Endodermal cell (in vitro differentiated cells): ENCODE data around the gene CDR2L. TPM values are rescaled to one million over a fixed set of nuclear protein-coding genes. Genes with fewer than 3 reads are reported as not detected.

Experiments used
- DNase-seq: peaks from one replicate; pipeline ENCODE4 v3.0.0-alpha.2; 2017
- H3K27ac ChIP-seq: 2 replicates; pipeline ENCODE4 v1.5.1; 2013; ENCODE audit warnings: mild to moderate bottlenecking, low read depth, low read length, moderate library complexity
- H3K27me3 ChIP-seq: 2 replicates; pipeline ENCODE4 v1.6.1; 2013; ENCODE audit warnings: mild to moderate bottlenecking, low read length, moderate library complexity; ENCODE audit not compliant: insufficient read depth, control insufficient read depth, poor library complexity, severe bottlenecking
- H3K36me3 ChIP-seq: 2 replicates; pipeline ENCODE4 v1.7.0; 2013; ENCODE audit warnings: mild to moderate bottlenecking, low read length, moderate library complexity; ENCODE audit not compliant: control insufficient read depth, insufficient read depth
- H3K4me1 ChIP-seq: one replicate; pipeline ENCODE4 v1.7.0; 2013; ENCODE audit warnings: low read length; ENCODE audit not compliant: control insufficient read depth, insufficient read depth
- H3K4me3 ChIP-seq: 2 replicates; pipeline ENCODE4 v1.5.1; 2013; ENCODE audit warnings: mild to moderate bottlenecking, low read length, moderate library complexity
- H3K9ac ChIP-seq: 2 replicates; pipeline ENCODE4 v1.6.1; 2013; ENCODE audit warnings: mild to moderate bottlenecking, low read length, moderate library complexity; ENCODE audit not compliant: poor library complexity, severe bottlenecking; ENCODE audit errors: extremely low read depth
- H3K9me3 ChIP-seq: 2 replicates; pipeline ENCODE4 v1.6.1; 2013; ENCODE audit warnings: mild to moderate bottlenecking, low read length, moderate library complexity; ENCODE audit not compliant: control insufficient read depth
- H3K27ac Mint-ChIP-seq: 2 replicates; pipeline ENCODE4 v1.8.0; 2020; ENCODE audit warnings: mixed read lengths
- H3K27me3 Mint-ChIP-seq: 2 replicates; pipeline ENCODE4 v1.8.0; 2021; ENCODE audit warnings: mild to moderate bottlenecking, mixed read lengths; ENCODE audit not compliant: insufficient read depth
- H3K36me3 Mint-ChIP-seq: 2 replicates; pipeline ENCODE4 v1.8.0; 2020; ENCODE audit warnings: low read depth, mixed read lengths
- H3K4me1 Mint-ChIP-seq: 2 replicates; pipeline ENCODE4 v1.8.0; 2020; ENCODE audit warnings: mixed read lengths
- H3K4me3 Mint-ChIP-seq: 2 replicates; pipeline ENCODE4 v1.8.0; 2020; ENCODE audit warnings: mild to moderate bottlenecking, moderate library complexity, mixed read lengths
- H3K9me3 Mint-ChIP-seq: 2 replicates; pipeline ENCODE4 v1.8.0; 2020; ENCODE audit warnings: mild to moderate bottlenecking, mixed read lengths
- CTCF ChIP-seq: fragments of 200-600 bp; sonication (generic); conservative IDR thresholded peaks from 2 replicates; pipeline ENCODE4 v1.5.0; 2021; ENCODE audit warnings: antibody characterized with exemption, mild to moderate bottlenecking
- WGBS, 2 experiments: methylation state at CpG; one replicate each; pipeline versions ENCODE4 v1.1.5 to v1.1.7; 2013; ENCODE audit warnings: missing lambda C conversion rate in 2 of 2, mixed read lengths in 1 of 2; ENCODE audit not compliant: insufficient coverage in 1 of 2, insufficient read length in 1 of 2; 5-methylcytosine and 5-hydroxymethylcytosine counted together
- total RNA-seq, 2 donors: library from RNA; stranded (reverse); fragmentation: NEBNext Ultra II Directional in 1 of 2; extraction: Animal tissue kit (Norgen Biotek cat#: 25700) in 1 of 2; gene quantifications; 2 replicates in 1 of 2; 3 replicates in 1 of 2; pipeline ENCODE4 v1.2.1, GENCODE V29; 2021

CDR2L gene
- total RNA-seq, 2 donors from 2014 or later = 20.4 to 23.6 TPM

GRCh38 chr17:74952431-74953133 lies 34.9 kb upstream of the CDR2L start:
- H3K9me3 ChIP-seq = no peaks in the 10 kb centered on the region
- Mint-ChIP-seq H3K9me3 (no peaks in the 10 kb centered on the region), H3K27me3 (peaks cover 30% of the 10 kb centered on the region), H3K4me3 (no peak overlapping the region), H3K36me3 (no peaks in the 10 kb centered on the region), H3K27ac (no peak overlapping the region), H3K4me1 (no peaks in the 10 kb centered on the region)
- H3K4me1 ChIP-seq = no peaks in the 10 kb centered on the region
- H3K27me3 ChIP-seq = peaks cover 3% of the 10 kb centered on the region
- no peak for TF ChIP-seq CTCF
- H3K36me3 ChIP-seq = no peaks in the 10 kb centered on the region
- H3K4me3 ChIP-seq = no peak overlapping the region
- no peak for DNase-seq
- no peak overlapping the region for H3K27ac ChIP-seq
- 91 to 92% methylated on average over 20 to 24 of the region's 24 CpGs for WGBS, 2 experiments
- no peak overlapping the region for H3K9ac ChIP-seq

- no peaks in the 10 kb centered on the region for H3K4me1 ChIP-seq
- WGBS, 2 experiments = 90 to 97% methylated on average over 6 to 11 of the region's 11 CpGs
- peaks cover 2% of the 10 kb centered on the region for H3K27me3 ChIP-seq
- Mint-ChIP-seq H3K4me1 (no peaks in the 10 kb centered on the region), H3K27ac (no peak overlapping the region), H3K27me3 (peaks cover 29% of the 10 kb centered on the region), H3K9me3 (no peaks in the 10 kb centered on the region), H3K4me3 (no peak overlapping the region), H3K36me3 (no peaks in the 10 kb centered on the region)
- H3K27ac ChIP-seq = no peak overlapping the region
- DNase-seq = no peak
- H3K9ac ChIP-seq = no peak overlapping the region
- H3K4me3 ChIP-seq = no peak overlapping the region
- H3K36me3 ChIP-seq = no peaks in the 10 kb centered on the region
- no peaks in the 10 kb centered on the region for H3K9me3 ChIP-seq
- TF ChIP-seq CTCF = no peak
These were observed 34.2 kb upstream of the CDR2L start for GRCh38 chr17:74953134-74953687.

- Histone ChIP-seq H3K9me3 (no peaks in the 10 kb centered on the region), H3K4me3 (no peak overlapping the region), H3K36me3 (no peaks in the 10 kb centered on the region), H3K27me3 (peaks cover 11% of the 10 kb centered on the region), H3K9ac (no peak overlapping the region), H3K4me1 (no peaks in the 10 kb centered on the region), H3K27ac (no peak overlapping the region)
- no peaks in the 10 kb centered on the region for H3K36me3 Mint-ChIP-seq
- 93 to 96% methylated on average over 9 to 15 of the region's 15 CpGs for WGBS, 2 experiments
- H3K4me3 Mint-ChIP-seq = no peak overlapping the region
- DNase-seq = no peak
- peaks cover 30% of the 10 kb centered on the region for H3K27me3 Mint-ChIP-seq
- no peak for TF ChIP-seq CTCF
- no peaks in the 10 kb centered on the region for H3K9me3 Mint-ChIP-seq
- H3K4me1 Mint-ChIP-seq = no peaks in the 10 kb centered on the region
- no peak overlapping the region for H3K27ac Mint-ChIP-seq
These were observed 33.3 kb upstream of the CDR2L start for GRCh38 chr17:74954115-74954514.
